ENCODE data around the gene PCSK5.
"Not testable (repeated sequence)": the region's sequence is repeated elsewhere in the genome, so short reads cannot be mapped to it uniquely, and the experiment has no call there.

The PCSK5 gene

GRCh38 chr9:76246680-76247079 is 356.2 kb downstream of the PCSK5 start:
- no peak for DNase-seq (ENCODE audit: low read depth in 2 of 2)

- no peak for DNase-seq (ENCODE audit: low read depth in 2 of 2)
These were observed 357.0 kb downstream of the PCSK5 start for GRCh38 chr9:76247426-76247825.

- DNase-seq (ENCODE audit: low read depth in 2 of 2) = no peak
These were observed 358.8 kb downstream of the PCSK5 start for GRCh38 chr9:76249309-76249708.

- no peak for DNase-seq (ENCODE audit: low read depth in 2 of 2)
These were observed 365.4 kb downstream of the PCSK5 start for GRCh38 chr9:76255781-76256455.

- no peak for DNase-seq (ENCODE audit: low read depth in 2 of 2)
These were observed 366.8 kb downstream of the PCSK5 start for GRCh38 chr9:76257311-76257710.

- no peak for DNase-seq (ENCODE audit: low read depth in 2 of 2)
These were observed 376.3 kb downstream of the PCSK5 start for GRCh38 chr9:76266649-76267283.

- DNase-seq (ENCODE audit: low read depth in 2 of 2) = no peak
These were observed 376.8 kb downstream of the PCSK5 start for GRCh38 chr9:76267284-76267652.

GRCh38 chr9:76269789-76270188 is 379.3 kb downstream of the PCSK5 start:
- DNase-seq (ENCODE audit: low read depth in 2 of 2) = no peak

GRCh38 chr9:76271755-76272154 is 381.3 kb downstream of the PCSK5 start:
- no peak for DNase-seq (ENCODE audit: low read depth in 2 of 2)

GRCh38 chr9:76289042-76289441 is 398.6 kb downstream of the PCSK5 start:
- no peak for DNase-seq (ENCODE audit: low read depth in 2 of 2)

- DNase-seq (ENCODE audit: low read depth in 2 of 2) = no peak
These were observed 399.2 kb downstream of the PCSK5 start for GRCh38 chr9:76289703-76290102.

GRCh38 chr9:76290555-76290954 is 400.1 kb downstream of the PCSK5 start:
- no peak for DNase-seq (ENCODE audit: low read depth in 2 of 2)

GRCh38 chr9:76292246-76292645 is 401.8 kb downstream of the PCSK5 start:
- DNase-seq (ENCODE audit: low read depth in 2 of 2) = no peak

GRCh38 chr9:76292658-76293057 is 402.2 kb downstream of the PCSK5 start:
- no peak for DNase-seq (ENCODE audit: low read depth in 2 of 2)

- no peak for DNase-seq (ENCODE audit: low read depth in 2 of 2)
These were observed 403.8 kb downstream of the PCSK5 start for GRCh38 chr9:76294301-76294700.

GRCh38 chr9:76296561-76297310 is 406.3 kb downstream of the PCSK5 start:
- no peak for DNase-seq (ENCODE audit: low read depth in 2 of 2)

- DNase-seq (ENCODE audit: low read depth in 2 of 2) = no peak
These were observed 407.3 kb downstream of the PCSK5 start for GRCh38 chr9:76297721-76298239.

GRCh38 chr9:76298521-76299144 is 408.2 kb downstream of the PCSK5 start:
- DNase-seq (ENCODE audit: low read depth in 2 of 2) = no peak

- DNase-seq (ENCODE audit: low read depth in 2 of 2) = no peak
These were observed 412.1 kb downstream of the PCSK5 start for GRCh38 chr9:76302543-76302942.

- no peak for DNase-seq (ENCODE audit: low read depth in 2 of 2)
These were observed 412.6 kb downstream of the PCSK5 start for GRCh38 chr9:76302947-76303550.

GRCh38 chr9:76307047-76307446 is 416.6 kb downstream of the PCSK5 start:
- not testable (repeated sequence) for DNase-seq (ENCODE audit: low read depth in 2 of 2)

GRCh38 chr9:76310577-76310976 is 420.1 kb downstream of the PCSK5 start:
- DNase-seq (ENCODE audit: low read depth in 2 of 2) = no peak
